Nucleus accumbens (tissue), 56 donors: ENCODE data around the gene S100A16.

Source experiments
- DNase-seq, 56 donors: peaks; one replicate each; lab custom pipeline; 2025; lab: John Stamatoyannopoulos, UW

S100A16 gene

DNA sequence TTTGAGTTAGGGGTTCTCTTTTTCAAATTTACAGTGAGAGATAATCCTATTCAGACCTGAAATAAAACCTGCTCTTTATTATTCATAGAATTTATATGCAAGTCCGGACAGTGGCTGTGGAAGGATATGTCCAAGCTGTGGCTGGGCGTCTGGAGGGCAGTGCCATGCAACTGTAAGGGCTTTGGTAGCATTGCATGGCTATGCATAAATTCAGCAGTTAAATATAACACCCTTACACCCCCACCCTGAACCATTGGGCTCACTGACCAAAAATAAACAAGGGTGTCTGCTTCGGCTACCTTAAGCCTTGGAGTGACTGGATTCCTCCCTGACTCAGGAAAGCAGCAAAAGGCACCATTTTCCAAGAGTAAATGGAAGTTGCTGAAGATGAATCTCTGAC, 26.3 kb upstream of the S100A16 start:
- no peak for DNase-seq

DNA sequence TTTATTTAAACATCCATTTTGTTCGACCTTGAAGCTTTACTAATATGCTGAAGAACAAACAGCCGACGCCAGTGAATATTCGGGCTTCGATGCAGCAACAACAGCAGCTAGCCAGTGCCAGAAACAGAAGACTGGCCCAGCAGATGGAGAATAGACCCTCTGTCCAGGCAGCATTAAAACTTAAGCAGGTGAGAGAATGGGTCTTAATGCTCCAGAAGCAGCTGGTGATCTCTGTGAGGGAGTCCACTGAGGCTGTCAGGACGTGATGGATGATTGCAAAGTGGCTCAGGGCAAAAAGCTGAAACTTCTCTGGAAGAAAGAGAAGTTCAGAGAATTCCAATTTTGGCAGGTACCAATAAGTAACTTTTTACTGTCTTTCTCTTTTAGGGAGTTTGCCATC, 25.3 kb upstream of the S100A16 start:
- DNase-seq = no peak

DNA sequence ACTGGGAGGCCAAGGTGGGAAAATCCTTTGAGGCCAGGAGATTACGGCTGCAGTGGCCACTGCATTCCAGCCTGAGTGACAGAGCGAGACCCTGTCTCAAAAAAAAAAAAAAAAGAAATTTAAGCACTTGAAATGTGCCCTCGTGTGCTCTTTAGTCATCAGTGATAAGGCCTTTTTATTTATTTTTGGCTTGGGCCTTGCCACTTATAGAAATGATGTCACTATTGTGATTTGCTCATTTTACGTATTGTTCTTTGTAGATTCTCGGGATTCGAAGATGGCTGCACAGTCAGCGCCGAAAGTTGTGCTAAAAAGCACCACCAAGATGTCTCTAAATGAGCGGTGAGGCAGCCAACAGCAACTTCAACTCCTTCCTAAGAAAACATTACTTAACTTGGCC, 23.4 kb upstream of the S100A16 start:
- DNase-seq = no peak

DNA sequence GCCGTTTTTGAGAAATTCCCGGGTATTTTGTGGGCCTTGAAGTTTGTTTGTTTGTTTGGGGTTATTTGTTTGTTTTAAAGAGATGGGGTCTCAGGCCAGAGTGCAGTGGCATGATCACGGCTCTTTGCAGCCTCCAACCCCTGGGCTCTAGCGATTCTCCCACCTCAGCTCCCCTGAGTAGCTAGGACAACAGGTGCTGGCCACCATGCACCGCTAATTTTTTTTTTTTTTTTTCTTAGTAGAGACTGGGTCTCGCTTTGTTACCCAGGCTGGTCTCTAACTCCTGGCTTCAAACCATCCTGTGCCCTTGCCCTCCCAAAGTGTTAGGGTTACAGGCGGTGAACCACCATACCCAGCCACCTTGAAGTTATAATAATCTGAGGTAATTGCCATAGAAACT, 22.9 kb upstream of the S100A16 start:
- DNase-seq = no peak

DNA sequence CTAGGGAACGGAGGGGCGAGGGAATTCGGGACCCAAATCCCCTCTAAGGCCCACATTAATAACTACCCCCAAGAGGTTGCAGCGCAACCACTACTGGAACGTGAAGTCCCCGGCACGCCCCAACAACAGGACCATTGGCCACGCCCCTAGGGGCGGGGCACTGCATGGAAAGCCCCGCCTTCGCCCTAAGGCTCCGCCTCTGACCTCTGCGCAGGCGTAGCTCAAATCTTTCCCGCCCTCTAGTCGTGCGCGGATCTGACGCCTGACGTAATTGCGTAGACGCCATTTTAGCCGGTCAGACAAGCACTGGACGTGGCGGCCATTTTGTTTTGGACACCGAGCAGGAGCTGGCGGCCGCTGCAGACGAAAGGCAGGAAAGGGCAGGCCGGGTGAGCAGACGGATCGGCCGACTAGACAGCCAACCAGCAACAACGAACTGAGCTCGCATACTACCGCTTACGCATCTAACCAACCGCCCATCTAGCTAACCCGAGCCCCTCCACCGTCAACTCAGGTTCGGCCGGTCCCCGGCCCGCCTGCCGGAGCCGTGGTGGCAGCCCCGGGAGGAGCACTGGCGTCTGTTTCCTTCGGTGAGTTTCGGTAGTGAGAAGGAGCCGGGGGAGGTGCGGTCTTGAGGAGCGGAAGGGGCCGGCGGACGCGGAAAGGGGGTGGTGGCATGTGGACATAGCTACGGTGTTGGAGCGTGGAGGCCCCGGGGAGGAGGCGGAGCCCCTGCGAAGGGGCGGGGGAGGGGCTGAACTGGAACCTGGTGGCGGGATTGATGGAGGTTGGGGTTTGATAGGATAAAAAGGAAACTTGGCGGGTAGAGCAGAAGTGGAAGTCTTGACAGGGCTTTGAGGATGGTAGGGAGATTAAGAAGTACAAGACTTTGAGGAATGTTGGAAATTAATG, 21.1 kb upstream of the S100A16 start, which contains the start of gene CHTOP:
TSS of gene CHTOP (plus strand) at position 313 of the 912 bp plus-strand sequence. CDS start 2,523 bp downstream, outside the sequence.
- DNase-seq = peak; percentile 86 to 99 (median 97)

DNA sequence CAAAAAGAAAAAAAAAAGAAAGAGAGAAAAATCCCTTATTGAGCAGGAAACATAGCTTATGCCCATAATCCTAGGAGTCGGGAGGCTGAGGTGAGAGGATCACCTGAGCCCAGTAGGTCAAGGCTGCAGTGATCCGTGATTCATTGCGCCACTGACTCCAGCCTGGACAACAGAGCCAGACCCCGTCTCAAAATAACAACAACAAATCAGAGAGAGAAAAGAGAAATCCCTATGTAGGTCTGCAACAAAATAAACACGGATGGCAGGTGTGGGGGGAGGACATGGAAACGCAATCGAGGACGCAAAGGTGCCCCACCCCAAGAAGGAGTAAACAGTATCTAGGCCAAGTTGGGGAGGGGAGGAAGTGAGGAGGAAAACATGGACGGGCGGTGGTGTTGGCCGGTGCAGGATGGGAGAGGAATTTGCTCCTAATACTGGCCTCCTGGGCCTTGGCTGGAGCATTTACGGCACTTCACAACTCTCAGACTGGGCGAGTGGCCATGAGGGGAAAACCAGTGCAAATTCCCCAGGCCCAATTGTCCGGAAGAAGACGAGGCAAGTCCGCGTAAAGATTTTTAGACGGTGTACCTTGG, 20.3 kb upstream of the S100A16 start:
- peak in 6 of 56 donors; percentile 56 to 69 (median 62) for DNase-seq

DNA sequence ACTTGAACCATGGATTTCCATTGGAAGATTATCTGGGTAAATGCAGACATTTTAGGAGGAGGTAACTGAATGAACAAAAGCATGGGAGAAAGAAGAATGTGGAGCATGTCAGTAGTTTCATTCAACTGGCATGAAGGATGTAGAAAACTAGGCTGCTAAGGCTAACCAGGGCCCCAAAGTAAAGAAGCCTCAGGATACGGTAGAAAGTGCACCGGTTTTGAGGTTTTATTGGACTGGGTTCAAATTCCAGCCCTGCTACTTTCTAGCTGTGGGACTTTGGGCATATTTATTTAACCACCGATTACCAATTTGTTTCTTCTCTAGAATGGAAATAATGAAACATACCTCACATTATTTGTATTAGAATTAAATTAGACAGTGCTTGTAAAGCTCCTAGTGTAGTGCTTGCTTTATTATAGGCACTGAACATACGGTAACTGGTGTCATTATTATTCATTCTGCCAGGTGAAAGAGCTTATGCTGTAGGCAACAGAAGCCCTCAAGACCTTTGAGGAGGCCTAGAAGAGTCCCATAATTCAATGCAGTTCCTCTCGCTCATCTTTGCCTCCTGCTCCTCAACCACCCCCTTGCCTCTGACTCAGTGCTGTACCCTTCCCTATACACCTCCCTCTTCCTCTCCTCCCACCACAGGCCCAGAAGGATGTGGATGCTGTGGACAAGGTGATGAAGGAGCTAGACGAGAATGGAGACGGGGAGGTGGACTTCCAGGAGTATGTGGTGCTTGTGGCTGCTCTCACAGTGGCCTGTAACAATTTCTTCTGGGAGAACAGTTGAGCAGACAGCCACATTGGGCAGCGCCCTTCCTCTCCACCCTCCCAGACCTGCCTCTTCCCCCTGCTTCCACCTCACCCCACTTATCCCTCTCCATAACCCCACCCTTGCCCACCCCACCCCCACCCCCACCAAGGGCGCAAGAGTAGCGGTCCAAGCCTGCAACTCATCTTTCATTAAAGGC, 18.4 kb upstream of the S100A16 start:
- peak in 11 of 56 donors; percentile 16 to 56 (median 30) for DNase-seq

DNA sequence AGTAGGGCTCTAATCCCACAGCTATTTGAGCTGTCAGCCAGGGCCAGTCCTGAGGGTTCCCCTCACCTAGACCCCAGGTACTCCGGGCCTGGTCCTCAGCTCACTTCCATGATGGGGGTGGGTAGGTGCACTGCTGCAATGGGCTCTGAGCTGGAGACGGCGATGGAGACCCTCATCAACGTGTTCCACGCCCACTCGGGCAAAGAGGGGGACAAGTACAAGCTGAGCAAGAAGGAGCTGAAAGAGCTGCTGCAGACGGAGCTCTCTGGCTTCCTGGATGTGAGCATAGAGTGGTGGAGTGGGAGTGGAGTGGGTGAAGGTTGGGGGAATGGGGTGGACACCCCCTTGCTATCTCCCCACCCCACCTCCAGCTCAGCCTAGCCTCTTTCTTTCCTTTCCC, 17.4 kb upstream of the S100A16 start:
- DNase-seq = no peak

DNA sequence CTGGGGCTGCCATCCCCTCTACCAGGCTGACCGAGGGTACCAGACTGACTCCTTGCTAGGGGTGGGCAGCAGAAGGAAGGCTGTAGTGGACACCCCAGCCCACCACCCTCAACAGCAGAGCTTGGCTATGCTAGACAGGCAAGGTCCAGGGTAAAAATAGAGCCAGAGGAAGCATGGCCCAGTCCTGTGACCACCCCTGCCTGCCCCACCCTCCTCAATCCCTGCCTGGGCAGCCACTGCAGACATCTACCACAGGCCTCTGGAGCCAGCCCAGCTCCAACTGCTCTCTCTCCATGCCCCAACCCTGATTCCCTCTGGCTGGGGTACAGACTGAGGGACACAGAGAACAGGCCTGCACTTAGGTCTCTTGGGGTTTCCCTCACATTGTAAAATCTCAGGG, 17.0 kb upstream of the S100A16 start:
- peak in 28 of 56 donors; percentile 14 to 64 (median 31) for DNase-seq

DNA sequence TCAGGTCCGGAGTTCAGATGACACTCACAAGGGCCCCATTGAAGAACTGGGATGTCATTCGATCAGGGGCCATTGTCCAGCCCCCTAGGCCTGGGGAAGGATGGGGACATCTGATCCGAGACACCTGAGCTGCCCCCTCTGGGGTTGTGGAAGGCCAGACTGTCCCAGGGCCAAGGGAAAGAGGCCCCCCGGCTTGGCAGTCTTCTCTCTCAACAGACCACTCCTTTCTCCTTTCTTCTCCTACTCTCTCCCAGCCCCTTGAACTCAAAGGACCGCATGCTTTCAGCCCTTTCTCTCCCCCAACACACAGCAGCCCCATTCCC, 16.4 kb upstream of the S100A16 start:
- DNase-seq = no peak

DNA sequence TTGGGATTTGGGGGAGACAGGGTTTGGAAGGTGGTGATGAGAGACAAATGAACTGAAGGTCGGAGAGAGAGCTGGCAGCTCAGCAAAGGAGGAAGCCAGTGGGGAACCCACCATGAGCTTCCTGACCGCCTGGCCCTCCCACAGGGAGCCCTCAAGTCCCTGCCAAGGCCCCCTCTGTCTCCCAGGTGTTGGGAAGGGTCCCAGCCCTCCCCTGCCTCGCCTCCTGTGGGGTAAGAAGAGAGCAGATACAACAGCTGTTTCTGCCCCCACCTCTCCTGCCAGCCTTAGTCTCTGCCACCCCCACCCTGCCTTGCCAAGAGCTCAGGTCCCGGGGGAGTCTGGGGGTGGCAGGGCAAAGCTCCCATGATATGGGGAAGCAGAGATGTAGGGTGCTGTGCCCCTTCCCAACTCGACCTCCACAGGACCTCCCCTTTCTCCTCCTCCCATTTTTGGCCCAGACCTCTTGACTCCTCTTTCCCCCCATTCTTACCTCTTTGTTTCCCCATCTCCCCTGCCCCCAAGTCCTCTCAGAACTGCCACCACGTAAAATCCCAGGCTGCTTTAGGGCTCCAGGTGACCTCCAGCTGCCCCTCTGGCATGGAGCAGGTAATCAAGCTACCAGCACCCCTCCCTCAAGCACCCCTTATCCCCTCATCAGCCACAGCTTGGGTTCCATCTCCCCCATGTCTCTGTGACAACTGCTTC, 15.9 kb upstream of the S100A16 start:
- peak in 5 of 56 donors; percentile 8 to 58 (median 28) for DNase-seq

DNA sequence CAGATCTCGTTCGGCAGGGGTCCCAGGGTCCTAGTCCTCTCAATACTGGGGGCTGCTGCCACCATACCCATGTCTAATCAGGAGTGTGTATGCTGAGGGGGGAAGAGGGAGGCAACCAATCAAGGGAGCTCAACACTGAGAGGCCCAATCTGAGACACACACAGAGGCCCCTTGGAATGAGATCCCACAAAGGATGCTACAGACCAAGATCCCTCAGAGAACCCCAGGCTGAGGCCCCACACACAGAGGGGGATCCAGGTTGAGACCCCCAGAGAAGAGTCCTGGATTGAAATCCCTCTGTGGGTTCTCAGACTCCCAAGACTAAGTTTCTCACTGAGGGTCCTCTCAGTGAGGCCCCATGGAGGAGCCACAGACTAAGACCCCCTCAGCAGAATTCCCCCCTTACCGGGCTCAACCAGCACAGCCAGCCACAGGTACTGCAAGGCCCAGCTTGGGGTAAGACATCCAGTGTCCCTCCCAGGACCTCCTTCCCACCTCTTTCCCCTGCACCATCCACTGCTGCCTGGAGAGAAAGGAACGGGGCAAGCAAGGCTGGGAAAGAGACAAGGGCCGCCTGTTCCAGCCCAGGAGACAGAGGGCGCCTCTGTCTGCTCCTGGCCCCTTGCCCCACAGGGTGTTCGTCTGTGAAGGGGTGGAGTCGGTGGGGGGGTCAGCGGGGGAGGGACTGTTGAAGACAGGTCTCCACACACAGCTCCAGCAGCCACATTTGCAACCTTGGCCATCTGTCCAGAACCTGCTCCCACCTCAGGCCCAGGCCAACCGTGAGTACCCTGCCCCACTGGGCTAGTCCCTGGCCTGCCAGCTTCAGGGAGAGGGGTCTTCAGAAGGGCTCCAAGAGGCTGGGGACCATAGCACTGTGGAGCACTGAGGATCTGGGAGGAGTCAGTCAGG, 15.0 kb upstream of the S100A16 start, which contains the start of gene S100A1:
TSS of gene S100A1 (plus strand) at position 720 of the 912 bp plus-strand sequence. CDS start 2,088 bp downstream, outside the sequence.
- DNase-seq = peak in 50 of 56 donors; percentile 18 to 86 (median 62)

DNA sequence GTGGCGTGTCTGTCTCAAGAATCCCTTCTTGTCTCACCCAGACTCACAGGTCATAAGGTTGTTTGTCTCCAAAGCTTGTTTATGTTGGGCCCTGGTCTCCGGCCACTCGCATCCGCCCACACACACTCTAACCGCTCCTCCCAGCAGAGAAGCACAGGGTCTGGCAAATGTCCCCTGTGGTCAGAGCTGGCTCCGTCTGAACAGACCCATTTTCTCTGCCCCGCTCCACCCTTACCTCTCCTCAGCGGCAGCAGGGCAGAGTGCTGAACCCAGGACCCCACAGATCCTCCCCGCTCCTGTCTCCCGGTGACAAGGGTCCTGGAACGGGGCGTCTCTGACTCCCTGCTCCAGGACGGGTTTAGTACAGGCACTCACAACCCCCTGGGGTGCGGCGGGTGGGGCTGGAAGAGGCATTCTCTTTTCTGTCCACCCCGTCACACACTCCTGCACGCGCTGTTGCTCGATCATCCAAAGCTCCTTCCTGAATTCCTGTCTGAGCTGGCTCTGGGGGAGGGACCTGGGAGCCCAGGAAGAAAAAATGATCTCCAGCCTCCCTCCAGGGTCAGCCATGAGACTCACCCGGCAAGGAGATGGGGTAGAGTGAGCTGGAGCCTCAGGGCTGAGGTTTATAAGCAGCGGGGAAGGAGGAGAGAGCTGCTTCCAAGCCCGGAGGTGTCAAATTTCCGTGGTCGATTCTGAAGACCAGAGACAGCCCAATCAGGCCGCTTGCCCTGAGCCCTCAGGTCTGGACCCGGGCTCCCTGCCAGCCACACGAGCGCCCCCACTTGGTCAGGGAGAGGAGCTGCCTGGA, 14.2 kb upstream of the S100A16 start, which contains the start of gene S100A13:
TSS of gene S100A13 (minus strand) at position 602 of the 811 bp plus-strand sequence. CDS start 1,033 bp downstream, outside the sequence.
- DNase-seq = peak in 39 of 56 donors; percentile 24 to 77 (median 53)

DNA sequence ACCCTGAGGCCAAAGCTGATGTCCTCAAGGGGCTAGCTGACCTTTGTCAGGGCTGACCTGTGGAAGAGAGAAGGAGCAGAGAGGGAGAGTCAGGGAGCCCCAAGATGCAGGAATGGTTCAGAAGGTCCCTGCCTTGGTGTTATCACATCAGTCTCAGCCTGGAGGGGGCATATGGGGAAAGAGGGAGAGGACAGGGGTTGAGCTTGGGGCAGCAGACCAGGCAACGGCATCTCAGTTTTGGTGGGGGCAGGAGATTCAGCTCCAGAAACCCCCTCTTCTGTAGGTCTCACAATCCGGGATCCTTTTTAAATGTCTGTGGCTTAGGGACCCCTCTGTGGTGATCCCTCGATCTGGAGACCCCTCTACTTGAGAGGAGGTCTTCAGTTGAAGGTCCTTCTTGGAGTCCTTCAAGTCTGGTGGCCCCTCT, 13.6 kb upstream of the S100A16 start:
- DNase-seq = no peak

DNA sequence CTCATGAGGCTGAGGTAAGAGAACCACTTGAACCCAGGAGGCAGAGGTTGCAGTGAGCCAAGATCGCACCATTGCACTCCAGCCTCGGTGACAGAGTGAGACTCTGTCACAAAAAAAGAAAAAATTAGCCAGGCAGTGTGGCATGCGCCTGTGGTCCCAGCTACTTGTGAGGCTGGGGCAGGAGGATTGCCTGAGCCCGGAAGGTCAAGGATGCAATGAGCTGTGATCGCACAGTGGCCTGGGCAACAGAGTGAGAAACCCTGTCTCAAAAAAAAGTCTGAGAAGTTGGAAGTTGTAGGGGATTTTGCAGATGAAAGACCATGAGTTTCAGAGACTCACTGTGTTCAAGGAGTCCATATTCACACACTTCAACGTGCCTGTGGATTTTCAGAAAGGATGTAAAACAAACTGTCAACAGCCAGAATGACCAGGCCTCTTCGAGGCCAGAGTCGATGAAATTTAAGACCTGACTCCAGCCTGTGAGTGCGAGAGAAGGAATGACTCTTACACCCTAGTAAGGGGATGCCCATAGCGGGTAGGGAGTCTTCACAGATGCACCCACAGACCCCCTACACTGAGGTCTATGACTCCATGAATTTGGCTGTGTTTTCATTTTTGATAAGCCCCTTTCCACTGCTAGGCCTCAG, 12.2 kb upstream of the S100A16 start:
- DNase-seq = no peak

DNA sequence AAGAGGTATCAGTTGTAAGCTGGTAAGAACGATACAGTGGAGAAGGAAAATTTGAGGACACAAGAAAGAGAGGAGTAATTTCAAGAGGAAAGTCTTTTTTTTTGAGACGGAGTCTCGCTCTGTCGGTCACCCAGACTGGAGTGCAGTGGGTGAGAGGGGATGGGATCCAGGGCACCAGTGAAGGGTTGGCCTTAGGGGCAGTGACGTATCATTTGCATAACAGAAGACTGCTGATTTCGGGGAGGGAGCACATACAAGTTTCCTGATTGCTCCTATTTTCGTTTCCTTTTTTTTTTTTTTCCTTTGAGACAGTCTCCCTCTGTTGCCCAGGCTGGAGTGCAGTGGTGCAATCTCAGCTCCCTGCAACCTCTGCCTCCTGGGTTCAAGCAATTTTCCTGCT, 10.2 kb upstream of the S100A16 start:
- DNase-seq = peak in 1 of 56 donors; percentile 10

DNA sequence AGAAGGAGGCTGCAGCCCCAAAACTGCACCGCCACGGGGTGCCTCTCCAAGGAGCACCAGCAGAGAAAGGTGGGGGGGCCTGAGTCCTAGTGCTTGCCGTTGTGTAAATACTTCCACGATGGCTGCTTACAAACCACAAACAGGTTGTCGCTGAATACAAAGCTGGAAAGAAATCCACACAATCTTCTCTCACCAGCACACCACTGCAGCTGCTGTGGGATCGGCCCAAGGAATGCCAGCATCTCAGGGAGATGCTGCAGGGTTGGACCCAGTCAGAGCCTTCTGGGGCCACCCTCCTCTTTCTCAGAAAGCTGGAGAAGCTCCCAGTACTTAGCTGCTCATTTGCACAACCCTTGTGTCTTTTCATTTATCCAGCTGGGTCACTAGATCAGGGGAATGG, 6.2 kb upstream of the S100A16 start:
- DNase-seq = no peak
